Stomach (tissue), 9 donors: ENCODE measurements around the gene RAB31. TPM values are rescaled to one million over a fixed set of nuclear protein-coding genes. Genes with fewer than 3 reads are reported as not detected.

Experiments
- DNase-seq, 2 donors: peaks; one replicate each; pipeline versions ENCODE4 v3.0.0 to v3.0.0-alpha.2; 2013 to 2019
- H3K27ac ChIP-seq, 5 donors: fragments of 200-600 bp in 4 of 5; sonication (generic) in 4 of 5; one replicate each; pipeline ENCODE4 v1.5.1; 2013 to 2019; ENCODE audit warnings: mild to moderate bottlenecking in 1 of 5, moderate library complexity in 1 of 5
- H3K27me3 ChIP-seq, 3 donors: fragments of 200-600 bp; sonication (generic); one replicate each; pipeline ENCODE4 v1.5.1; 2017 to 2019; ENCODE audit warnings: mixed run types in 1 of 3
- H3K36me3 ChIP-seq, 4 donors: fragments of 200-600 bp; sonication (generic); 1 replicate in 3 of 4; 2 replicates in 1 of 4; pipeline ENCODE4 v1.5.1; 2016 to 2019
- H3K4me1 ChIP-seq, 4 donors: fragments of 200-600 bp; sonication (generic); one replicate each; pipeline ENCODE4 v1.5.1; 2016 to 2019
- H3K4me3 ChIP-seq, 4 donors: fragments of 200-600 bp; sonication (generic) in 3 of 4; one replicate each; pipeline ENCODE4 v1.5.1; 2016 to 2019; ENCODE audit warnings: mild to moderate bottlenecking in 1 of 4
- H3K9me3 ChIP-seq, 4 donors: fragments of 200-600 bp; sonication (generic); one replicate each; pipeline ENCODE4 v1.5.1; 2016 to 2019
- CTCF ChIP-seq, 7 experiments: fragments of 450-650 bp in 4 of 7; fragments of 200-600 bp in 3 of 7; sonication (generic) in 3 of 7; IDR thresholded peaks; one replicate each; pipeline ENCODE4 v1.5.1; 2016 to 2019; ENCODE audit warnings: antibody characterized with exemption in 7 of 7, control low read depth in 2 of 7, mild to moderate bottlenecking in 1 of 7
- EP300 ChIP-seq: sonication (generic); formaldehyde crosslinking; IDR thresholded peaks from one replicate; pipeline ENCODE4 v1.6.1; 2017; ENCODE audit warnings: antibody characterized with exemption
- POLR2A ChIP-seq, 4 donors: fragments of 450-650 bp; IDR thresholded peaks; one replicate each; pipeline ENCODE4 v1.6.1; 2016; ENCODE audit warnings: antibody characterized with exemption in 4 of 4, control low read depth in 2 of 4, mild to moderate bottlenecking in 1 of 4, moderate library complexity in 1 of 4
- POLR2AphosphoS5 ChIP-seq, 3 donors: sonication (generic); formaldehyde crosslinking; IDR thresholded peaks; one replicate each; pipeline ENCODE4 v1.6.1; 2016; ENCODE audit warnings: antibody characterized with exemption in 3 of 3
- WGBS, 5 donors: extraction: QIAGEN DNeasy Blood & Tissue Kit in 3 of 5; methylation state at CpG; one replicate each; pipeline versions ENCODE4 v1.1.5 to v1.1.7; 2013 to 2018; 5-methylcytosine and 5-hydroxymethylcytosine counted together
- intact Hi-C: fragments of 100-400 bp; cut with DNase I; formaldehyde crosslinking; loops from one replicate; pipeline ENCODE4 v1.15.1; 2023; ENCODE audit warnings: low total_unique reads
- polyA plus RNA-seq, 3 donors: library from polyadenylated mRNA; stranded (reverse); fragments of 200-250 nt; gene quantifications; one replicate each; pipeline ENCODE4 v1.2.3, GENCODE V29; 2013
- total RNA-seq, 5 donors: library from RNA; depleted of rRNA; stranded (reverse); fragments of >200 nt; gene quantifications; one replicate each; pipeline versions ENCODE4 v1.1.0 to v1.2.3, GENCODE V29; 2014 to 2016
- donor health status: healthy with polysubstance abuse.
- donor health status: Bipolar disorder and iron deficiency.
- donor health status: healthy.

RAB31 gene
- total and polyA plus RNA-seq, 8 donors = 10.1 to 65.5 (median 36.8) TPM

- H3K4me3 ChIP-seq = no peak overlapping the region
- peak overlapping the region in 4 of 5 donors; percentile 2 to 72 (median 56) for H3K27ac ChIP-seq
- WGBS, 5 donors = 77 to 84% (median 81%) methylated on average over 10 of the region's 10 CpGs
- H3K4me1 ChIP-seq = peaks cover 0 to 22% (median 12%) of the 10 kb centered on the region in 4 donors
- DNase-seq = no peak
- no peaks in the 10 kb centered on the region for H3K27me3 ChIP-seq
- intact Hi-C loops = no loop called here
- no peaks in the 10 kb centered on the region for H3K36me3 ChIP-seq
- TF ChIP-seq EP300 = no peak
- peak in 2 of 3 donors; percentile 17 to 40 for TF ChIP-seq POLR2AphosphoS5 (IDR thresholded peaks at IDR 0.05)
- H3K9me3 ChIP-seq = no peaks in the 10 kb centered on the region
These were observed 67.1 kb downstream of the RAB31 start for GRCh38 chr18:9775178-9775577.

DNA sequence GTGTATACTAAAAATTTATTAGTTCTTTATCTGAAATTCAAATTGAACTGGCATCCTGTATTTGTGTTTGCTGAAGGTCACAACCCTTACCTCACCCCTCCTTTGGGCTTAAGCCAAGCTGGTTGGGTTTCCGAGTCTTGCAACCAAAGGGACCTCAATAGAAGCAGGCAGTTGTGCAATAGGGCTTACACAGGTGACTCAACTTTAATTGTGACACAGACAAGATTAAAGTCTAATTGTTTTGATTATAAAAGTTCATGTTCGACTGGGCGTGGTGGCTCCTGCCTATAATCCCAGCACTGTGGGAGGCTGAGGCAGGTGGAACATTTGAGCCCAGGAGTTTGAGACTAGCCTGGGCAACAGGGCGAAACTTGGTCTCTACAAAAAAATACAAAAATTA lies 71.5 kb downstream of the RAB31 start:
- TF ChIP-seq POLR2AphosphoS5 (IDR thresholded peaks at IDR 0.05) (peak in 1 of 3 donors; percentile 38), CTCF (IDR thresholded peaks at IDR 0.05) (no peak)
- Histone ChIP-seq H3K36me3 (no peaks in the 10 kb centered on the region), H3K27me3 (no peaks in the 10 kb centered on the region), H3K9me3 (no peaks in the 10 kb centered on the region), H3K4me1 (peaks cover 0 to 22% (median 7%) of the 10 kb centered on the region in 4 donors), H3K27ac (no peak overlapping the region), H3K4me3 (no peak overlapping the region)
- WGBS, 5 donors = 46 to 72% (median 61%) methylated on average over 4 of the region's 4 CpGs
- intact Hi-C loops = no loop called here
- DNase-seq = peak in 1 of 2 donors; percentile 27

GRCh38 chr18:9782073-9782857 lies 74.2 kb downstream of the RAB31 start:
- 84 to 89% (median 89%) methylated on average over 11 of the region's 11 CpGs for WGBS, 5 donors
- H3K4me3 ChIP-seq = no peak overlapping the region
- intact Hi-C loops = no loop called here

GRCh38 chr18:9786631-9787030 lies 78.5 kb downstream of the RAB31 start:
- Histone ChIP-seq H3K9me3 (no peaks in the 10 kb centered on the region), H3K27me3 (no peaks in the 10 kb centered on the region), H3K4me1 (peaks cover 0 to 23% (median 3%) of the 10 kb centered on the region in 4 donors), H3K36me3 (no peaks in the 10 kb centered on the region), H3K4me3 (no peak overlapping the region), H3K27ac (no peak overlapping the region)
- DNase-seq = no peak
- 84 to 93% (median 89%) methylated on average over 3 of the region's 3 CpGs for WGBS, 5 donors
- no peak for TF ChIP-seq EP300
- no peak for TF ChIP-seq POLR2A (IDR thresholded peaks at IDR 0.05)
- no peak for TF ChIP-seq CTCF (IDR thresholded peaks at IDR 0.05)
- no peak for TF ChIP-seq POLR2AphosphoS5 (IDR thresholded peaks at IDR 0.05)
- intact Hi-C loops = no loop called here

More at GRCh38 chr18:9782073-9782857, 74.2 kb downstream of the RAB31 start:
- Histone ChIP-seq H3K27me3 (no peaks in the 10 kb centered on the region), H3K36me3 (no peaks in the 10 kb centered on the region), H3K4me1 (peaks cover 0 to 22% (median 7%) of the 10 kb centered on the region in 4 donors), H3K27ac (peak overlapping the region in 2 of 5 donors; percentile 55 to 60), H3K9me3 (no peaks in the 10 kb centered on the region)
- DNase-seq = no peak
- TF ChIP-seq POLR2AphosphoS5 (IDR thresholded peaks at IDR 0.05) (peak in 2 of 3 donors; percentile 13 to 31), EP300 (no peak), POLR2A (IDR thresholded peaks at IDR 0.05) (no peak), CTCF (IDR thresholded peaks at IDR 0.05) (no peak)

DNA sequence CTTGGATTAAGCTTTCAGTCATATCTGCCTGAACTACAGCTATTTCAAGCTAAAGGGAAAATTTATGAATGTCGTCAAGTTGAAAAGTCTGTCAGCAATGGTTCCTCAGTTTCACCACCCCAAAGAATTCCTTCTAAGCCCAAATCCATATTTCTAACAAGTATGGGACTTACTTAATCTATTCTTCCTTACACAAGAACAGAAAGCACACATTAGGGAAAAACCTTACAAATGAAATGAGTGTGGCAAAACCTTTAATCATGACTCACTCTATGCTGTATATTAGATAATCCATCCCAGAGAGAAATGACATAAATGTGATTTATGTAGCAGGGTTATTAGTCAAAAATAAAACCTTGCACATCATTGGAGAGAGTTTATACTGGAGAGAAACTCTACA lies 78.9 kb downstream of the RAB31 start:
- H3K4me1 ChIP-seq = peaks cover 0 to 20% (median 3%) of the 10 kb centered on the region in 4 donors
- H3K4me3 ChIP-seq = no peak overlapping the region
- H3K36me3 ChIP-seq = no peaks in the 10 kb centered on the region
- no peaks in the 10 kb centered on the region for H3K27me3 ChIP-seq
- no peaks in the 10 kb centered on the region for H3K9me3 ChIP-seq
- WGBS, 5 donors = 90 to 100% (median 98%) methylated on average over 1 of the region's 1 CpG
- no peak for DNase-seq
- intact Hi-C loops = no loop called here
- TF ChIP-seq CTCF (IDR thresholded peaks at IDR 0.05) (no peak), POLR2A (IDR thresholded peaks at IDR 0.05) (no peak), POLR2AphosphoS5 (IDR thresholded peaks at IDR 0.05) (no peak), EP300 (no peak)
- H3K27ac ChIP-seq = no peak overlapping the region
